GM12873 (cell line): ENCODE data around the gene SEC61A2.

Experiments
- TF ChIP-seq, protein P1 (sequence below): IDR thresholded peaks from 2 replicates; pipeline ENCODE4 v1.5.1; 2012; ENCODE audit warnings: low read depth, mild to moderate bottlenecking, moderate library complexity, low read length, control low read depth; ENCODE audit not compliant: insufficient read depth; ENCODE audit errors: missing control alignments

The SEC61A2 gene

GRCh38 chr10:12201543-12201942, 72.1 kb downstream of the SEC61A2 start:
- TF ChIP-seq, protein P1, sequence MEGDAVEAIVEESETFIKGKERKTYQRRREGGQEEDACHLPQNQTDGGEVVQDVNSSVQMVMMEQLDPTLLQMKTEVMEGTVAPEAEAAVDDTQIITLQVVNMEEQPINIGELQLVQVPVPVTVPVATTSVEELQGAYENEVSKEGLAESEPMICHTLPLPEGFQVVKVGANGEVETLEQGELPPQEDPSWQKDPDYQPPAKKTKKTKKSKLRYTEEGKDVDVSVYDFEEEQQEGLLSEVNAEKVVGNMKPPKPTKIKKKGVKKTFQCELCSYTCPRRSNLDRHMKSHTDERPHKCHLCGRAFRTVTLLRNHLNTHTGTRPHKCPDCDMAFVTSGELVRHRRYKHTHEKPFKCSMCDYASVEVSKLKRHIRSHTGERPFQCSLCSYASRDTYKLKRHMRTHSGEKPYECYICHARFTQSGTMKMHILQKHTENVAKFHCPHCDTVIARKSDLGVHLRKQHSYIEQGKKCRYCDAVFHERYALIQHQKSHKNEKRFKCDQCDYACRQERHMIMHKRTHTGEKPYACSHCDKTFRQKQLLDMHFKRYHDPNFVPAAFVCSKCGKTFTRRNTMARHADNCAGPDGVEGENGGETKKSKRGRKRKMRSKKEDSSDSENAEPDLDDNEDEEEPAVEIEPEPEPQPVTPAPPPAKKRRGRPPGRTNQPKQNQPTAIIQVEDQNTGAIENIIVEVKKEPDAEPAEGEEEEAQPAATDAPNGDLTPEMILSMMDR, result no peak

GRCh38 chr10:12202226-12202625, 72.7 kb downstream of the SEC61A2 start:
- TF ChIP-seq, protein P1, result no peak

DNA sequence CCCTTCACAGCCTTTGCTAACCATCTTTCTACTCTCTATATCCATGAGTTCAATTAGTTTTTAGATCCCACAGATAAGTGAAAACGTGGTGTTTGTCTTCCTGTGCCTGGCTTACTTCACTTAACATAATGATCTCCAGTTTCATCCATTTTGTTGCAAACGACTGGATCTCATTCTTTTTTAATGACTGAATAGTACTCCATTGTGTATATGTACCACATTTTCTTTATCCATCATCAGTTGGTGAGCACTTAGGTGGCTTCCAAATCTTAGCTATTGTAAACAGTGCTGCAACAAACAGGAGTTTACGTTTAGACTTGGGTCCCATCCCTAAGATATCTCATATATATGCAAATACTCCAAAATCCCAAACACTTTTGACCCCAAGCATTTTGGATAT, 75.6 kb downstream of the SEC61A2 start:
- TF ChIP-seq, protein P1, result no peak

GRCh38 chr10:12207114-12207513, 77.6 kb downstream of the SEC61A2 start:
- TF ChIP-seq, protein P1, result no peak

DNA sequence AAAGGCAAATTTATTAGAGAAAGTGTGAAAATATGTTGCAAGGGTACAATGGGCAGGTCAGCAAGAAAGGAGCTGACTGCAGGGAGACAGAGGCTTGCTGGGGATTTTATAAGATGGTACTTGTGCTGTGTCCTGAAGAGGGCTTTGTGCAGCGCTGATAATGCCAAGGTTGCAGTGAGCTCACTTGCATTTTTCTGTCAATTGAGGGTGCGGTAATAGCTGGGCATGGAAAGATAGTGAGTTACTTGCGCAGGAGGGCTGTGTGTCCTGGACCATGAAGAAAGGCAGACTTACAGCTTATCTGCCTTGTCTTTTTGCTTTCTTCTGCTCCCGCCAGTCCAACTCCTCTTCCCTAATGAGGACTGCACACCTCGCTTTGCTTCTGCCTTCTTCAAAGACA, 79.0 kb downstream of the SEC61A2 start:
- TF ChIP-seq, protein P1, result no peak

DNA sequence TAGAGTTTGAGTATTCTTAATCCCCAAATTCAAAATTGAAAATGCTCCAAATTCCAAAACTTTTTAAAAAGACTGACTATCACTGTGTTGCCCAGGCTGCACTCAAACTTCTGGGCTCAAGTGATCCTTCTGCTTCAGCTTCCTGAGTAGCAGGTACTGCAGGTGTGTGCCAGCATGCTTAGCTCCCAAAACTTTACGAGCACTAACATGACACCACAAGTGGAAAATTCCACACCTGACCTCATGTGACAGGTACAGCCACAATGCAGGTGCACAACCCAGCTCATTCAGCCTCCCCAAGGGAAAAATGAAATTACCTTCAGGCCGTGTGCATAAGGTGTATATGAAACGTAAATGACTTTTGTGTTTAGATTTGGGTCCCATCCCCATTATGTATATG, 83.0 kb downstream of the SEC61A2 start:
- TF ChIP-seq, protein P1, result no peak

DNA sequence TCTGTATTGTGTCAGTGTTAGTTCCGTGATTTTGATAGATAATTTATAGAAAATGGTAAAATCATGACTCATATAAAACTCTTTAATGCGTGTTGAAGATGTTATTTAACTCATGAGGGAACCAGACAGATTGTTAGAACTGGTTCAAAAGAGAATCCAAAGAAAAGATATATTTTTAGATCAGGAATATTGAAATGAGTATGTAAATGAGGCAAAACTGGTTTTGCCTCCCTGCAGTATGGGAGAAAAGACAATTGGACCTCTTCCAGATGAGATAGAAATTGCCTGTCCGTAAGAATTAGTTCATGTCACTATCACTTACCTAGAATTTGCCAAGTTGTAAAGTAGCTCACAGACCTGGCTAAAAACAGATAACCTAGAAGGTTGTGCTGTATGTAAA, 84.1 kb downstream of the SEC61A2 start:
- TF ChIP-seq, protein P1, result no peak
